MM.1S (cell line): Measurements from ENCODE around the gene IGFN1.

ENCODE experiments used
- EZH2 ChIP-seq: fragments of 300-600 bp; sonication (generic); optimal IDR thresholded peaks from 2 replicates; pipeline ENCODE3; 2017; ENCODE audit warnings: low read depth, mild to moderate bottlenecking, antibody characterized with exemption, low read length, mixed read lengths
- TF ChIP-seq, protein P1 (sequence below): fragments of 300-600 bp; sonication (generic); IDR thresholded peaks from 2 replicates; pipeline ENCODE4 v1.5.1; 2016; ENCODE audit warnings: antibody characterized with exemption, low read length, mixed read lengths

- TF ChIP-seq, protein P1, sequence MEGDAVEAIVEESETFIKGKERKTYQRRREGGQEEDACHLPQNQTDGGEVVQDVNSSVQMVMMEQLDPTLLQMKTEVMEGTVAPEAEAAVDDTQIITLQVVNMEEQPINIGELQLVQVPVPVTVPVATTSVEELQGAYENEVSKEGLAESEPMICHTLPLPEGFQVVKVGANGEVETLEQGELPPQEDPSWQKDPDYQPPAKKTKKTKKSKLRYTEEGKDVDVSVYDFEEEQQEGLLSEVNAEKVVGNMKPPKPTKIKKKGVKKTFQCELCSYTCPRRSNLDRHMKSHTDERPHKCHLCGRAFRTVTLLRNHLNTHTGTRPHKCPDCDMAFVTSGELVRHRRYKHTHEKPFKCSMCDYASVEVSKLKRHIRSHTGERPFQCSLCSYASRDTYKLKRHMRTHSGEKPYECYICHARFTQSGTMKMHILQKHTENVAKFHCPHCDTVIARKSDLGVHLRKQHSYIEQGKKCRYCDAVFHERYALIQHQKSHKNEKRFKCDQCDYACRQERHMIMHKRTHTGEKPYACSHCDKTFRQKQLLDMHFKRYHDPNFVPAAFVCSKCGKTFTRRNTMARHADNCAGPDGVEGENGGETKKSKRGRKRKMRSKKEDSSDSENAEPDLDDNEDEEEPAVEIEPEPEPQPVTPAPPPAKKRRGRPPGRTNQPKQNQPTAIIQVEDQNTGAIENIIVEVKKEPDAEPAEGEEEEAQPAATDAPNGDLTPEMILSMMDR = no peak
- no peak for TF ChIP-seq EZH2
These were observed 49.5 kb downstream of the IGFN1 start for GRCh38 chr1:201240171-201240570.
